Endothelial cell of umbilical vein (primary cell): Measurements from ENCODE around the gene DENND1A. TPM values are rescaled to one million over a fixed set of nuclear protein-coding genes. Genes with fewer than 3 reads are reported as not detected.

Experiments used
- BruUV-seq: library from RNA; stranded (reverse); fragments of 400-500 nt; replicated peaks from 2 replicates; lab custom pipeline; 2021; lab: Mats Ljungman, UMichigan
- CTCF ChIA-PET: fragments of 300-600, 350-600 bp; sonication (Branson Sonifier 250); formaldehyde crosslinking; loops from one replicate; lab custom pipeline; 2021; ENCODE audit warnings: antibody characterized with exemption, inconsistent platforms; lab: Charles Lee
- POLR2A ChIA-PET: fragments of 300-600, 350-600 bp; sonication (Branson Sonifier 250); formaldehyde crosslinking; loops from one replicate; lab custom pipeline; 2021; ENCODE audit warnings: antibody characterized with exemption, inconsistent platforms; lab: Charles Lee
- DNase-seq: peaks from one replicate; pipeline ENCODE4 v3.0.0-alpha.2; 2011; ENCODE audit warnings: low read depth, low spot score
- FAIRE-seq: peaks from 2 replicates; lab custom pipeline; 2011; peaks lifted over from hg19 to GRCh38; lab: Jason Lieb, UNC
- H2AFZ ChIP-seq: 2 replicates; pipeline ENCODE4 v1.6.0; 2012; ENCODE audit warnings: low read depth, low read length, control low read depth, inconsistent platforms
- H3K27ac ChIP-seq: 2 replicates; pipeline ENCODE4 v1.5.1; 2011; ENCODE audit warnings: low read depth, mild to moderate bottlenecking, control low read depth, low read length, moderate library complexity; ENCODE audit not compliant: insufficient read depth
- H3K27me3 ChIP-seq, 2 experiments: 2 replicates each; pipeline versions ENCODE4 v1.6.0 to v1.6.1; 2011; ENCODE audit warnings: low read length in 2 of 2, mixed read lengths in 1 of 2; ENCODE audit not compliant: control insufficient read depth in 2 of 2, insufficient read depth in 2 of 2
- H3K36me3 ChIP-seq, 2 experiments: 2 replicates in 1 of 2; 3 replicates in 1 of 2; pipeline ENCODE4 v1.5.1; 2011; ENCODE audit warnings: low read length in 2 of 2, mild to moderate bottlenecking in 1 of 2, moderate library complexity in 1 of 2; ENCODE audit not compliant: control insufficient read depth in 2 of 2, insufficient read depth in 2 of 2; ENCODE audit errors: extremely low read depth in 1 of 2
- H3K4me1 ChIP-seq: 3 replicates; pipeline ENCODE4 v1.5.1; 2011; ENCODE audit warnings: mild to moderate bottlenecking, low read length; ENCODE audit not compliant: control insufficient read depth, insufficient read depth; ENCODE audit errors: extremely low read depth
- H3K4me2 ChIP-seq: 2 replicates; pipeline ENCODE4 v1.6.1; 2011; ENCODE audit warnings: low read length, control low read depth, mixed read lengths; ENCODE audit not compliant: insufficient read depth
- H3K4me3 ChIP-seq, 3 experiments: fragments of 200-600 bp in 1 of 3; sonication (generic), shearing (Covaris generic) in 1 of 3; replicated peaks in 1 of 3; 2 replicates each; pipeline ENCODE4 v1.5.1; 2011 to 2016; ENCODE audit warnings: control low read depth in 3 of 3, low read length in 3 of 3, mild to moderate bottlenecking in 2 of 3, inconsistent platforms in 1 of 3, low read depth in 1 of 3, moderate library complexity in 1 of 3; ENCODE audit not compliant: insufficient read depth in 1 of 3
- H3K79me2 ChIP-seq: 2 replicates; pipeline ENCODE4 v1.6.0; 2012; ENCODE audit warnings: low read length, inconsistent platforms; ENCODE audit not compliant: control insufficient read depth, insufficient read depth
- H3K9ac ChIP-seq: replicated peaks from 2 replicates; pipeline ENCODE3; 2011; ENCODE audit warnings: low read length, control low read depth; ENCODE audit not compliant: insufficient read depth; ENCODE audit errors: extremely low read depth
- H3K9me1 ChIP-seq: replicated peaks from 3 replicates; pipeline ENCODE4 v1.6.0; 2011; ENCODE audit warnings: mild to moderate bottlenecking, low read length; ENCODE audit not compliant: control insufficient read depth, insufficient read depth; ENCODE audit errors: extremely low read depth
- H3K9me3 ChIP-seq: replicated peaks from 2 replicates; pipeline ENCODE4 v1.5.1; 2012; ENCODE audit warnings: low read length, inconsistent platforms; ENCODE audit not compliant: control insufficient read depth, insufficient read depth
- H4K20me1 ChIP-seq: replicated peaks from 2 replicates; pipeline ENCODE3; 2011; ENCODE audit warnings: mild to moderate bottlenecking, low read length; ENCODE audit not compliant: control insufficient read depth, insufficient read depth; ENCODE audit errors: extremely low read depth
- EZH2 ChIP-seq: IDR thresholded peaks from 2 replicates; pipeline ENCODE4 v1.6.1; 2012; ENCODE audit warnings: borderline replicate concordance, low read depth, mild to moderate bottlenecking, moderate library complexity, low read length, inconsistent platforms; ENCODE audit not compliant: severe bottlenecking
- FOS ChIP-seq: IDR thresholded peaks from 2 replicates; pipeline ENCODE4 v1.6.1; 2011; ENCODE audit warnings: mild to moderate bottlenecking, low read length, moderate library complexity, borderline replicate concordance; ENCODE audit not compliant: insufficient read depth
- GATA2 ChIP-seq: IDR thresholded peaks from 2 replicates; pipeline ENCODE4 v1.7.0; 2011; ENCODE audit warnings: low read depth, mild to moderate bottlenecking, moderate library complexity, mixed read lengths, low read length; ENCODE audit not compliant: insufficient read length, insufficient read depth
- MAX ChIP-seq: IDR thresholded peaks from 2 replicates; pipeline ENCODE4 v1.6.1; 2011; ENCODE audit not compliant: insufficient read depth, insufficient read length
- MYC ChIP-seq: IDR thresholded peaks from one replicate; pipeline ENCODE4 v1.6.1; 2011; ENCODE audit warnings: mild to moderate bottlenecking, low read depth, low read length
- POLR2A ChIP-seq: IDR thresholded peaks from 2 replicates; pipeline ENCODE4 v1.6.1; 2012; ENCODE audit warnings: low read depth, mild to moderate bottlenecking, control low read depth, low read length
- POLR2AphosphoS5 ChIP-seq: IDR thresholded peaks from 2 replicates; pipeline ENCODE4 v1.6.1; 2012; ENCODE audit warnings: low read depth, mild to moderate bottlenecking, control low read depth, low read length, moderate library complexity; ENCODE audit not compliant: insufficient read depth
- dilution Hi-C: fragments of 300-500 bp; cut with MboI; formaldehyde crosslinking; loops from one replicate; pipeline ENCODE4 v1.15.0; 2019; ENCODE audit warnings: low sequenced_read_pairs; ENCODE audit not compliant: extremely low pct_ligation_motif_present
- intact Hi-C: fragments of 100-400 bp; cut with micrococcal nuclease; formaldehyde crosslinking; loops from one replicate; pipeline ENCODE4 v1.10.0; 2022
- polyA plus RNA-seq, 4 experiments: library from polyadenylated mRNA; depleted of rRNA in 3 of 4; stranded (reverse) in 3 of 4; unstranded in 1 of 4; fragments of >200 nt; gene quantifications; 2 replicates each; pipeline versions ENCODE4 v1.2.1 to v1.2.3, GENCODE V29; 2011 to 2012; ENCODE audit warnings: missing spikeins in 1 of 4
- total RNA-seq: library from RNA; stranded (reverse); gene quantifications from 2 replicates; pipeline ENCODE4 v1.2.3, GENCODE V29; 2021
- TF ChIP-seq, protein P1 (sequence below), 2 donors: IDR thresholded peaks; 1 replicate in 1 of 2; 2 replicates in 1 of 2; pipeline ENCODE4 v1.5.1; 2011; ENCODE audit warnings: low read length in 2 of 2, mild to moderate bottlenecking in 2 of 2, moderate library complexity in 2 of 2, control low read depth in 1 of 2, inconsistent platforms in 1 of 2, low read depth in 1 of 2; ENCODE audit not compliant: insufficient read depth in 1 of 2; ENCODE audit errors: extremely low read depth in 1 of 2

The DENND1A gene
- total and polyA plus RNA-seq, 2 donors (not counting 3 experiments of a cell fraction or from before 2014, with no cell fraction given): 18.5 to 24.5 TPM

GRCh38 chr9:123629531-123629930 lies 300.4 kb downstream of the DENND1A start:
- H3K9me3 ChIP-seq: no peaks in the 10 kb centered on the region
- DNase-seq (no peak), FAIRE-seq (no peak)
- ChIA-PET POLR2A (no interaction called here), CTCF (interaction anchor here (0.7 kb wide), 1 partner anchor 124 kb away, joined by 5 read pairs; no protein-coding TSS in a partner anchor)
- intact Hi-C loops (no loop called here), dilution Hi-C loops (no loop called here)
- BruUV-seq: no TSS peak
- no peaks in the 10 kb centered on the region for H3K4me1 ChIP-seq
- no peaks in the 10 kb centered on the region for H4K20me1 ChIP-seq
- TF ChIP-seq MYC (no peak), EZH2 (no peak), POLR2AphosphoS5 (no peak), MAX (no peak), POLR2A (no peak), GATA2 (no peak), FOS (no peak)
- TF ChIP-seq, protein P1, sequence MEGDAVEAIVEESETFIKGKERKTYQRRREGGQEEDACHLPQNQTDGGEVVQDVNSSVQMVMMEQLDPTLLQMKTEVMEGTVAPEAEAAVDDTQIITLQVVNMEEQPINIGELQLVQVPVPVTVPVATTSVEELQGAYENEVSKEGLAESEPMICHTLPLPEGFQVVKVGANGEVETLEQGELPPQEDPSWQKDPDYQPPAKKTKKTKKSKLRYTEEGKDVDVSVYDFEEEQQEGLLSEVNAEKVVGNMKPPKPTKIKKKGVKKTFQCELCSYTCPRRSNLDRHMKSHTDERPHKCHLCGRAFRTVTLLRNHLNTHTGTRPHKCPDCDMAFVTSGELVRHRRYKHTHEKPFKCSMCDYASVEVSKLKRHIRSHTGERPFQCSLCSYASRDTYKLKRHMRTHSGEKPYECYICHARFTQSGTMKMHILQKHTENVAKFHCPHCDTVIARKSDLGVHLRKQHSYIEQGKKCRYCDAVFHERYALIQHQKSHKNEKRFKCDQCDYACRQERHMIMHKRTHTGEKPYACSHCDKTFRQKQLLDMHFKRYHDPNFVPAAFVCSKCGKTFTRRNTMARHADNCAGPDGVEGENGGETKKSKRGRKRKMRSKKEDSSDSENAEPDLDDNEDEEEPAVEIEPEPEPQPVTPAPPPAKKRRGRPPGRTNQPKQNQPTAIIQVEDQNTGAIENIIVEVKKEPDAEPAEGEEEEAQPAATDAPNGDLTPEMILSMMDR (IDR thresholded peaks at IDR 0.05; ENCODE audit: extremely low read depth in 1 of 2, insufficient read depth in 1 of 2, low read depth in 1 of 2, low read length in 2 of 2): no peak
- H3K36me3 ChIP-seq: no peaks in the 10 kb centered on the region
- H2AFZ ChIP-seq: no peak overlapping the region
- H3K4me2 ChIP-seq: no peak overlapping the region
- H3K27me3 ChIP-seq: no peaks in the 10 kb centered on the region
- H3K9me1 ChIP-seq: no peaks in the 10 kb centered on the region
- no peak overlapping the region for H3K4me3 ChIP-seq
- no peaks in the 10 kb centered on the region for H3K79me2 ChIP-seq
- no peak overlapping the region for H3K27ac ChIP-seq
- H3K9ac ChIP-seq: no peak overlapping the region
